CD4-positive, alpha-beta T cell treated with Interleukin-12 subunit alpha and Interleukin-12 subunit beta, for 1 hour (primary cell): ENCODE data around the gene OXGR1.
"Not testable (repeated sequence)": the region's sequence is repeated elsewhere in the genome, so short reads cannot be mapped to it uniquely, and the experiment has no call there.

ENCODE experiments used
- DNase-seq: peaks from one replicate; pipeline ENCODE4 v3.0.0-alpha.2; 2020

OXGR1 gene

DNA sequence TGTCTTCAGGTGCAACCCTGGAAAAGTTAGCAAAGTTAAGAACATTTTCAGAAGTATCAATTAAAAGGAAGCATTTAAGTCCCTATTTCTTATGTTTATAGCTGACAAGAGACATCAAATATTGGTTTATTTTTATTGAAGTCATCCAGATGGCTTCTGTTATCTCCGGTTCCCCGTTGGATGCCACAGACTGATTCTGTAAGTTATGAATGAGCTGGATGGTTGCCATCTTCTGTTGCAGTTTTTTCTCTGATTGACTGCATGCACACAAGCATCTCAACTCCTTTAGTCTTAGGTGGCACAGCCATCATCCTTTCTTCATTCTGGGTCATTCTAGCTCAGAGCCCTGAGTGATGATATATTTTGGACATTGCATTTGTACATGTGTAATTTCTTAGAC, 10.6 kb upstream of the OXGR1 start:
- DNase-seq, result no peak

DNA sequence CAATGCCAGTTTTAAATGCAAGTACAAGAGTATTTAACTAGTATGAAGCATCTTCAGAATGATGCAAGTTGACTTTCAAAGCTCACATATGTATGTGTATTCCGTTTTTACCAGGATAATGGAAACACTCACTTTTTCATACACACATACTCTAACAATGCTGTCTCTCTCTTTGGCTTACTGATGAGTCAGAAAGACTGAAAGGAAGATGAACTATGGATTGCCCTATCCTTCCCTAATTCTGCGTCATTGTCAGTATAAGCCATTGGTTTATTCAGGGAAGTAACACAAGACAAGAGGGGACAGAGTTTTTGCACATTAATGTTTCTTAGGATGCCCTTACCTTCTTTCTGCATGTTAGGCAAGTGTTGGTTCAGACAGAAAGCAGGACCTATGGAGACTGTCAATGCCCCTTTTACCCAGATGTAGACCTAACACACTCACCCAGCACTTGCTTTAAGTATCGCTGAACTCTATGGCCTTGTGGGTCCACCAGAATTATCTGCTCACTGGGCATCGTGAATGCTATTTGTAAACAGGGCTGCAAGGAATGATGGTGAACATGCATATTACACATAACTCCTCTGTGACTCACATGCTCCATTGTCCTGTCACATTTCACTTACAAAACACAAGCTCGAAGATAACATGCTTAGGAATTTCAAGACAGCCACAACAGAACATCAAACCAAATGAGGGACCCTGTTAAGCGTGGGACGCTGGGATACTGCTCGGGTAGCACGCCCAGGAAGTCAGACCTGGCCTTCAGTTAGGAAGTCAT, 10.0 kb upstream of the OXGR1 start:
- no peak for DNase-seq

DNA sequence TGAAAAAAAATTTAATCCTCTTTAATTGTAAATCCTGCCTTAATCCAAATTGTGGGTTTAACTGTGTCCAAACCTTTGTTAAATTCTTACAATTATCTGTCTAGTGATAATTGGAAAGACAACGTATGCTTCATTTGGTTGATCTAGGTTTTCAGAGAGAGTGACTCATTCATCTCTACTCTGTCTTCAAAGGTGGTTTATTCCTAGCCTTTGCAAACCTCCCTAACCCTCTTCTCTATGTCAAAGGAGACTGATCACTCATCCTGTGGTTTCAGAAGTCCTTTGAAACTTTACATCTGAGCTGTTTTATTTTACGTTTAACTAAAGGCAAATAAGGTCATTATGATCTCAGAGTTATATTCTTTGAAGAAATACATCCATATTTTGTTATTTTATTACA, 8.8 kb upstream of the OXGR1 start:
- no peak for DNase-seq

DNA sequence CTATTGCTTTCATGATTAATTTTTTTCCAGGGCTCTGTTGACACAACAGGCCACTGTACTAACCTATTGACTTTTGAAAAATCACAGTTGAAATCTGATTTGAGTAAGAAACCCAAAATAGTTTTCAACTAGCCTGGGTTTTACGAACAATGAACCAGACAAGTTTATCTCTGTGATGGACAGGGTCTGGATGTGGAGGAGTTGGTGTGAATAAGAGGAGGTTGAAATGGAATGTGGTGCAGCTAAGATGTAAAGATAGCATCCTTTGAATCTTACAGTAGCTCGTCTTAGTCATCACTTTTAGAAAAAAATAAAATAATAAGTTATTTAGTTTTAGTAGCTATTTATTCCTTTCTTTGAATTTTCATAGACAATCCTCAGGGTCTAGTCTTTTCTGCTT, 8.3 kb upstream of the OXGR1 start:
- DNase-seq, result no peak

DNA sequence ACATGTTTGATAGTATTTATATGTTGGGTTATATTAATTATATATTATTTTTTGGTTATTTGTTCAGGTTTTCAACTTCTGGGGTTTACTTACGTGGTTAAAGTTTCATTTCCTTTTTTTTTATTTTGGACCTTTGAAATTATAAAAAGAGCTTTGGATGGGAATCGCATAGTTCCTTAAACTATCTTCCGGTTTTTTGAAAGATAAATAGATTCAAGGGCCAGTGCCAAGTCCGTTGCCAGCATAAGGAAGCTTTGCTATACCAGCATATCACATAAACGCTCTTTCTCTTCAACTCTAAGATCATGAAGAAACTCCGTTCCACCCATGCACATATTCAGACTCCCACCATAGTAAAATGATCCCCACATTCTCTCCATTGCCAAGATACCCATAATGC, 7.4 kb upstream of the OXGR1 start:
- no peak for DNase-seq

DNA sequence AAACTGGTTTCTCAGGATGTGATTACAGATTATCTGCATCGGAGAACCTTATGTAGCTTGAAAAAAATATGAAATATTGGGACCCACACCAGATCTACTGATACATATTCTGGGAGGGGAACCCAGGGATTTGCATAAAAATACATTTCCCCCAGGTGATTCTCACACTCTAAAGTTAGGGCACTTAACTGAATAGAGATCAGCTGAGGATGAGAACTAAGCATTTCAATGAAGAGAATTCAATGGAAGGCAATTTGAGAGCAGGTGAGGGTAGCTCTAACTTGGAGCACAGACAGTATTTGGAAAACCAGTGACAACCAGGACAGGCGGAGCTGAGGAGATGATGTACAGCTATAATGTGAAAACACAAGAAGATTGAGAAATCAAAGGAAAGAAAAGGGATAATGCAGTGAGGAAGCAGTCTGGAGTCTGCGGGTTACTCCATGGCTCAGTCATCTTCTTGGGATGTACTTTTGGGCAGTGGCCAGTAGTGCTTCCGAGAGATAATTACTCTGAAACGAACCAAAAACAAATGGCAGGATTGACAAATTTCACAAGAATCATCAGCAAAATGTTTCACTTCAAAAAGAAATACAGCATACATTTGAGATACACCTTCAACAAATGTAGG, 6.1 kb upstream of the OXGR1 start:
- DNase-seq, result no peak

DNA sequence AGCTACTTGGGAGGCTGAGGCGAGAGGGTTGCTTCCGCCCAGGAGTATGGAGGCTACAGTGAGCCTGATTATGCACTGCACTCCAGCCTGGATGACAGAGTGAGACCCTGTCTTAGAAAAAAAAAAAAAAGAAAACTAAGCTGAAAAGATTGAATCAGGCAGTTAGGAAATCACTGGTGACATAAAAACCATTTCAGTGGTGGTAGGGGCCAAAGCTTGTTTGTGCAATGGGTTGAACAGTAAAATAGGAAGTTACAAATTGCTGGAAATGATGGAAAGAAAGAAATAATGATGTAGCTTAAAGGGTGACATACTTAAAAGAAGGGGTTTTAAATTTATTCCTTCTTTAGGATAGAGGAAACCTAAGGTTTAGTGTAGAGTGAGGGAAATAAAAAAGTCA, 4.8 kb upstream of the OXGR1 start:
- no peak for DNase-seq

DNA sequence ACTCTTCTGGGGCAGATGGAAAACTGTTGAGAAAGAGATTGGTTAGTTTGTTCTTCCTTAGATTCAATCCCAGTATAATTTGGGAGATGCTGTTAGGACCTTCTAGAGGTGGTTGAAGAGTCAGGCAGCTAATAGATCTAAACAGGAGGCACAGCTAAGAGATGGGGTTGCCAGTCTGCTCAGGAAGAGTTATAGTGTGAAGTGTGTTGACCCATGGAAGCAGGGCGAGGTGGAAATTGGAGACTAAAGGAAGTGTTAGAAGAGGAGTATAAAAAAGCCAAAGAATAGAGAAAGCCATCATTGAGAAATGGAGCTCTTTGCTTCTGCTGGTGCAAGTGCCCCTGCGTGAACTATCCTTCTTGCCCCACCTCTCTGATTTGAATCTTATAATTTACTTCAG, 3.8 kb upstream of the OXGR1 start:
- DNase-seq, result no peak

DNA sequence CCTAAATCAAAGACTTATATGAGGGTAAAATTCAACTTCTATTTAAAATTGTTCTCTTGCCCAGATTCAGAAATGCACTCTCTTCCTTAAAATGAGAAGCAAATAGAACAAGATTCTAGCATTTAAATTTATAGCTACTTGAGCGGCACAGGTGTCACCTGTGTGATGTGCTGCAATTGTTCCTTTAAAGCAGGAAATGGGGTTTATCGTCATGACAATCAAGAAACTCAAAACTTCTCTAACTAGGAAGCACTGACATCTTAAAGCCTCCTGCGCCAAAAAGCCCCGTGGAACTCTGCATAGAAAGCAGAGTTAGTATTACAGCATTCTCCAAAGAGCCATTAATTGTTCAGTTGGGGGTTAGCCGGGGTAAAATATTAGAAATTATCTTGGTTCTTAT, 2.6 kb upstream of the OXGR1 start:
- DNase-seq, result no peak

DNA sequence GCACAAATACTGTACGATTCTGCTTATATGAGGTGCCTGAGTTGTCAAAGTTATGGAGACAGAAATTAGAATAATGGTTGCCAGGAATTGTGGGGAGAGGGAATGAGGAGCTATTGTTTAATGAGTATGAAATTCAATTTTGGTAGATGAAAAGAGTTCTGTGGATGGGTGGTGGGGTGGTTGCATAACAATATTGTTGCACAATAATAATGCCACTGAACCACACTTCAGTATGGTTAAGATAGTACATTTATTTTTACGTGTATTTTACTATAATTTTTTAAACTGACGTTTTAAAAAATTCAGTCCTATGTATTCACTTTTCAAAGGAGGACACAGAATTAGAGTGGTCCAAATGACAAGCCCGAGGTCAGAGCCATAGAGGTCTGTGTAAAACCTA, 1.8 kb upstream of the OXGR1 start:
- DNase-seq, result no peak

DNA sequence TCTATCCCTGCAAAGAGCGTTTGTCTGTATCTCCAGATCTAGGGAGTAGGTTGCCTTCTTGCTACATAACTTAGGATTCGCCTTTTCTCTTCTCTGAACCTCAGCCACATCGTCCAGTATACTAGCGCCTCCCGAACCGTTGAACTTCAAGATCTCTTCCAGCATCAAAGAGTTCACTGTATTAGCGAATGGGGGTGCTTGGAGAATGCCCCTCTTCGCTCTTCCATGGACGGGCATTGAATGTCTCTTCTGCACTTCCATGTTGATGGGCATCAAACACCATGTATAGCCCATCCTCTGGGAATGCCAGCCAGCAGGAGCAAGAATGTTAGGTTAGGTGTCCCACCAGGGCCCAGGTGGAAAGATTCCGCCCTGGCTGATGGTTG, 575 bp upstream of the OXGR1 start:
- no peak for DNase-seq

DNA sequence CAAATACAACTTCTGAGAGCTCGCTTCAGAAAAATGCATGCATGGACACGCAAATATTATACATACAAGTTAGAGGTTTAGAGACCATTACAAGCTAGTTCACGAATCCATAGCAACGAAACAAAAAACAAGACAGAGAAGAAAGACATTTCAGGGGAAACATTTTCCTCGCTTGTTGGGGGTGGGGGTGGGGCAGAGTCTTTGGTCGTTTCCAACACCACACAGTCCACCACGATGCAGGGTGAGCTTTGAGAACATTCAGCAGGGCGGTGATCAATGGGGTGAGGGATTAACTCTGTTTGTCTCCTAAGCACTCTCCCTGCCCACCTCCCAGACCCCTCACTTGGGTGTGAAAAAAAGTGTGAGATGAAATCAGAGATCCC, 651 bp downstream of the OXGR1 start:
- no peak for DNase-seq

DNA sequence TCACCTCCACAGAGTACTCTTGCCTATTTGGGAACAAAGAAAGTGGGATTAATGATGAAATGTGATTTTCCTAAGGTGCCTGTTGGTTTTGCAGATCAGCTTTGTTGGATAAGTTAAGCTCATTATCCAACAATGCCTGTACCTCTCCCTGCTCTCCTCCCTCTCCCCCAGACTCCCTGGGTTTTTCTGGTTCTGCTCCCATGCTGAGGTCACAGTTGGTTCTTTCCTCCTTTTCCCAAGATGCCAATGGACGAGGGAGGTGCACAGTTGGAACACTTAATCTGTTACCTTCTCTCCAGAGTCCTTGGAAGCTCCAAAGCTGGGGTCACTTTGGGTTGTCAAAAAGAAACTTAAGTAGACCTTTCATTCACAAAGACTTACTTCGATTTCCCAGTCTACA, 1.6 kb downstream of the OXGR1 start:
- DNase-seq, result no peak

DNA sequence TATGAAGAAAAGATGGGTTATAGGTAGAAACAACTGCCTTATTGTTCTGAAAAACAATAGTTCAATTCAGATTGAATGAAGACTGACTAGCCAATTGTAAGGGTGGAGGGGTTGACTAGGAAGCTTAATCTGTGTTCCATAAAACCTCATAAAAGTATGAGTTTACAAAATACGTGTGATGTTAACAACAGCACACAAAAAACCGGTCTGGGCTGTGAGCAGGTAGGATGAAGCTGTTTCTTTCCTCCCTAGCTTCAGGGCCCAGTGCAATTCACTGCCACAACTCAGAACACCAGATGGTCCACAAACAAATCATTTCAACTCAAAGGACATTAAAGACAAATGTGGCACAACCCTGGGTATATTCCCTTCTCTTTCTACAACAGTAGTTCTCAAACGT, 3.2 kb downstream of the OXGR1 start:
- DNase-seq, result no peak

DNA sequence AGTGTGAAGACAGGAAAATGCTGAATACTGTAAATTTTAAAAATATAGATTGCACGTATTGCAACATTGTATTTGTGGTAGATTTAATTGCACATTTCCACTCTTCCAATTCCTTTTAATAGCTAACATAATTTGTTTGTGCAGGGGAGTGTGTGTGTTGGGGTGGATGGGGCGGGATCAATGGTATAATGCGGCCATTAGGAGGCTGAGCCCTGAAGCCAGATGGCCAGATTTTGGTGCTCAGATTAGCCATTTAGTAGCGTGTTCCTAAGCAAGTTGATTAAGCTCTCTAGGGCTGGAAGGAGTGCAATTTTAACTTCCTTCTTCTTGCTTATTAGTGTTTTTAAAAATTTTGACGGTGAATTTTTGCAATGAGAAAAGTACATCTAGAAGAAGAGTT, 5.8 kb downstream of the OXGR1 start:
- DNase-seq, result no peak

DNA sequence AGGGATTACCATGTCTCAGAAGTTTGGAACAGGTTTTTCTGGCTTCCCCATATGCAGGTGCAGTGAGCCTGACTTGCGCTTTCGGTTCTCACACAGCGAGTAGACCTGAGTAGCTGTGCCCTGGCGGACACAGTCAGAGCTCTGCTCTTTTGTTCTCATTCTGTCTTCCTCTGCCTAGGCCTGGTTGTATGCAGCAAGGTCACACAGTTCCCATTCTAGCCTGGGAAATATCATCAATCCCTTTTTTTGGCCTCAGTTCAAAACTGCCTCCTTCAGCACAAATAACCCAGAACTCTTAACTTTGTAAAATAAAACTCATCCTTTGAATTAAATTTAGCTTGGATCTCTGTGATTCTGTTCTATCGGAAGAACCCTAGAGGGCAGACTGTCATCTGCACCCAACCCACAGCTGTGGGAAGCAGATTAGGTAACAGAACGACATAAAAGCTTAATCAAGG, 10.2 kb downstream of the OXGR1 start:
- no peak for DNase-seq

DNA sequence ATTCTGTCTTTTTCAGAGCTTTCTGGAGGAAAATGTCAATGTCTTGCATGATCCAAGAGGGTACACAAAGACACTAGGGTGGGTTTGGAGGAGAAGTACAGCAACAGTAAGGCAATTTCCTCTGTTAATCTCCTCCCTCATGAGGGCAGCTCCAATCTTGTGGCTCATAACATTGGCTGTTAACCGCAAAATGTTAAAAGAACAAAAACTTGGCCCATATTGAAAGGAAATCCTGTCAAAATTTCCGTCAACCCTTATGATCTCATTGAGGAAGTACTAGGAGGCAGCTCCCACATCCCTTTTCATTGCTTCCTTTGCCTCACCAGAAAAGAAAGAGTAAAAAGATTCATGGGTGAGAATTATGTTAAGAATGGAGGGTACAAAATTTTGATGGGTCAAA, 11.6 kb downstream of the OXGR1 start:
- DNase-seq, result no peak

DNA sequence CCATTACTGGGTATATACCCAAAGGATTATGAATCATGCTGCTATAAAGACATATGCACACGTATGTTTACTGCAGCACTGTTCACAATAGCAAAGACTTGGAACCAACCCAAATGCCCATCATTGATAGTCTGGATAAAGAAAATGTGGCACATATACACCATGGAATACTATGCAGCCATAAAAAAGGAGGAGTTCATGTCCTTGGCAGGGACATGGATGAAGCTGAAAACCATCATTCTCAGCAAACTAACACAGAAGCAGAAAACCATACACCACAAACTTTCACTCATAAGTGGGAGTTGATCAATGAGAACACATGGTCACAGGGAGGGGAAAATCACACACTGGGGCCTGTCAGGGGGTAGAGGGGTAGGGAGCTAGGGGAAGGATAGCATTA, 14.4 kb downstream of the OXGR1 start:
- not testable (repeated sequence) for DNase-seq

DNA sequence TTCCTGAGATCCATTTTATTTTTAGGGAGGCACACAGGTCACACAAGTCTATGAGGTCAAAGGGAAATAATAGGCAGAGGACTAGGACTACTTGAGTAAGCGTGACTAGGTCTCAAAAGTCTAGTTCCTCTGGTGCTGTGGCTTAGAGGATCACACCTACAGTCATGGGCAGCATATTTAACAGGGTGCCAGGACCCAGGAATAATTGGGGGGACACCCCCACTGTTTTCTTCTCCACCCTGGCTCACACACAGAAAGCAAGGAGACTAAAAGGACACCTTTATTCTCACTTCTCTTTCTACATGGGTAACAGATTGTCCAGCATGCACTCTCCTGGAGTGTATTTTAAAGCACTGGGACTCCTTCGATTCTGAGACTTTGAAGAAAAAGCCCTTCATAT, 26.2 kb downstream of the OXGR1 start:
- no peak for DNase-seq

DNA sequence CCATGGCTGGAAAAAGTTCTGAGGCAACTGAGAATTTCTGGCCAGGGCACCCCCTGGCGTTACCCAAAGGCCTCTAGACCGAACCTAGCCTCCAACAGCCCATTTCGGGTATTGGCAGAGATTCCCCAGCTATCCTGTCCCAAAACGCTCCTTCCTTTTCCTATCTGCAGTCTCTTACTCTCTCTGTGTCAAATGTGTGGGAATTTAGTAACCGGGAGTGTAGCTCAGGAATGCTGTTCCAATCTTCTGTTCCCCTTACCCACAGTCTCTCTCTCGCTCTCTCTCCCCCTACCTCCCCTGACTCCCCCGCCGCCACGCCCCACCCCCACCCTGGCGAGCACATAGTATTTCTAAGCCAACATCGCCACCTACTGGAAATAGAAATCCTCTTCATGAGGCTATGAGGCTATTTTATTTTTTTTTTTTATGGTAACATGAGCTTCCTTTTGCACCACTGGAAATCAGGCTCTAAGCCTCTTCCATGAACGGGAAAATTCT, 27.0 kb downstream of the OXGR1 start:
- DNase-seq, result no peak

DNA sequence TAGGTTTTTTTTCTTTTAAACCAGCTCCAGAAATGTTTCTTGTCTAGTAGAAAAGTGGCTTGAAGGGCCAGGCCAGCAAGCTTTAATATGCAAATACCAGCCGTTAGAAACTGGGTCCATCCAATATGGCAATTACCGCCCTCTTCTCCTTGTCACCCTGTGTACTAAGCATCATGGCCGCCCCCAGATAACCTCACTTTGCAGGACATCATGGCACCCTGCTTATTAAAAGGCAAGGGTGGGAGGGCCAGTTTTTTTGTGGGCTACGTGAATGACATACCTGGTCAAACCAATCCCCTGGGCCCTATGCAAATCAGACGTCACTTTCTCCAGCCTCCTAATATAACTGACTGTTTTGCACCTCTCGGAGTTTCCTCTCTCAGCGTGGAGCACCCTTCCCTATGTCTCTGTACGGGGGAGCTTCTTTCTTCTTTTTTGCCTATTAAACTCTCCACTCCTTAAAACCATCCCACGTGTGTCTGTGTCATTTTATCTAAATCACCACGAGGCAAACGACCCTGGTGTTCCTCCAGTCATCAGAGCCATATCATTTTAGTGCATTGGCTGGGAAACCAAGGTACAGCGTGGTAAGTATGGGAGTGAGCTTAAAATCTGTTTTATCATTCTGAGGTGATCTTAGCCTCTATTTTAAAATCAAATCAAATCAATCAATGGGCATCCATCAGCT, 27.7 kb downstream of the OXGR1 start:
- no peak for DNase-seq

DNA sequence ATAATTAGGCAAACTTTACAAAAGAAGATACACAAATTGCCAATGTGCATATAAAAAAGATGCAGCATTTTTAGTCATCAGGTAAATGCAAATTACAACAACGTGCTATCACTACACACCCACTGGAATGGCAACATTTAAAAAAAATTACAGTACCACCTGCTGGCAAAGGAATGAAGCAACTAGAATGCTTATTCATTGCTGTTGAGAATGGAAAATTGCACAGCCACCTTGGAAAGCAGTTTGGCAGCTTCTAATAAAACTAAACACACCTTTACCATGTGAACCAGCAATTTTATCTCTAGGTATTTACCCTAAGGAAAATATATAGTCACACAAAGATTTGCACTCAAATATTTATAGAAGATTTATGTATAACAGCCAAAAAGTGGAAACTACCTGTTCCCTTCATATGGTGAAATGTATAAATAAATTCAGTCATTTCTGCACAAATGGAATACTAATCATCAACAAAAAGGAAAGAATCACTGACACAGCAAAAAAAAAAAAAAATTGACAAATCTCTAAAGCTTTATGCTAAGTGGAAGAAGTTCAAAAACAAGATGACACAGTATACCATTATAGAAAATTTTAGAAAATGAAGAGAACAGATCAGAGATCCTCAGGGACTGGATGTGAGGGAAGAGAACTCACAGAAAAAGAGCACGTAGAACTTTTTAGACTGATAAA, 30.3 kb downstream of the OXGR1 start:
- DNase-seq, result no peak

DNA sequence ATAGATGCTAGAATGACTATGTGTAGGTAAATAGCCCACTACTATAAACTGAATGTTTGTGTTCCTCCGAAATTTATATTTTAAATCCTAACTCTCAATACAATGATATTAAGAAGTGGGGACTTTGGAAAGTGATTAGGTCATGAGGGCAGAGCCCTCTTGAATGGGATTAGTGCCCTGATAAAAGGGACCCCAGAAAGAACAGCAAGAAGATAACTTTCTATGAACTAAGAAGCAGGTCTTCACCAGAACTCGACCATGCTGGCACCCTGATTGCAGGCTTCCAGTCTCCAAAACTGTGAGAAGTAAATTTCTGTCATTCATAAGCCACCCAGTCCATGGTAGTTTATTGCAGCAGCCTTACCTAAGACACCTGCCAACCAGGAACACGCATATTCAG, 33.9 kb downstream of the OXGR1 start:
- no peak for DNase-seq
